ENCODE data around the gene STN1.
A peak's percentile ranks its signal among the peaks of the same experiment; 100 is the strongest.

Gene STN1

GRCh38 chr10:103918053-103918846 is at the start of gene STN1:
TSS of gene STN1 (minus strand) at chr10:103918184. CDS start at chr10:103917594, 590 bp downstream.
- peak; percentile 98 for DNase-seq

- DNase-seq = peak; percentile 58
Observed at GRCh38 chr10:103967448-103968071, 49.6 kb upstream of the STN1 start.

- peak; percentile 96 for DNase-seq
Observed at GRCh38 chr10:103966671-103967447, 48.9 kb upstream of the STN1 start, which contains the start of gene SLK. TSS of gene SLK (plus strand) at chr10:103967140. CDS start at chr10:103967746, 606 bp downstream.

GRCh38 chr10:103960103-103960502 is 42.1 kb upstream of the STN1 start:
- no peak for DNase-seq

- DNase-seq = no peak
Observed at GRCh38 chr10:103958996-103959395, 41.0 kb upstream of the STN1 start.

GRCh38 chr10:103954543-103954942 is 36.6 kb upstream of the STN1 start:
- no peak for DNase-seq

- DNase-seq = no peak
Observed at GRCh38 chr10:103951942-103952341, 34.0 kb upstream of the STN1 start.

GRCh38 chr10:103951183-103951582 is 33.2 kb upstream of the STN1 start:
- no peak for DNase-seq

GRCh38 chr10:103949728-103950127 is 31.7 kb upstream of the STN1 start:
- no peak for DNase-seq

- DNase-seq = no peak
Observed at GRCh38 chr10:103947799-103948516, 30.0 kb upstream of the STN1 start.

- DNase-seq = no peak
Observed at GRCh38 chr10:103942866-103943265, 24.9 kb upstream of the STN1 start.

GRCh38 chr10:103941801-103942200 is 23.8 kb upstream of the STN1 start:
- no peak for DNase-seq

GRCh38 chr10:103939522-103939921 is 21.5 kb upstream of the STN1 start:
- DNase-seq = no peak

GRCh38 chr10:103936022-103936421 is 18.0 kb upstream of the STN1 start:
- DNase-seq = no peak

GRCh38 chr10:103934308-103934707 is 16.3 kb upstream of the STN1 start:
- no peak for DNase-seq

- DNase-seq = no peak
Observed at GRCh38 chr10:103933557-103934121, 15.7 kb upstream of the STN1 start.

GRCh38 chr10:103932971-103933370 is 15.0 kb upstream of the STN1 start:
- no peak for DNase-seq

GRCh38 chr10:103932271-103932670 is 14.3 kb upstream of the STN1 start:
- DNase-seq = no peak

- no peak for DNase-seq
Observed at GRCh38 chr10:103931603-103932002, 13.6 kb upstream of the STN1 start.

GRCh38 chr10:103930881-103931280 is 12.9 kb upstream of the STN1 start:
- DNase-seq = no peak

- DNase-seq = no peak
Observed at GRCh38 chr10:103930449-103930848, 12.5 kb upstream of the STN1 start.

GRCh38 chr10:103929381-103929921 is 11.5 kb upstream of the STN1 start:
- DNase-seq = no peak

Data from suppressor macrophage treated with lipopolysaccharide for 4 hours (primary cell).